Measurements from ENCODE around the gene P2RY14.

DNA sequence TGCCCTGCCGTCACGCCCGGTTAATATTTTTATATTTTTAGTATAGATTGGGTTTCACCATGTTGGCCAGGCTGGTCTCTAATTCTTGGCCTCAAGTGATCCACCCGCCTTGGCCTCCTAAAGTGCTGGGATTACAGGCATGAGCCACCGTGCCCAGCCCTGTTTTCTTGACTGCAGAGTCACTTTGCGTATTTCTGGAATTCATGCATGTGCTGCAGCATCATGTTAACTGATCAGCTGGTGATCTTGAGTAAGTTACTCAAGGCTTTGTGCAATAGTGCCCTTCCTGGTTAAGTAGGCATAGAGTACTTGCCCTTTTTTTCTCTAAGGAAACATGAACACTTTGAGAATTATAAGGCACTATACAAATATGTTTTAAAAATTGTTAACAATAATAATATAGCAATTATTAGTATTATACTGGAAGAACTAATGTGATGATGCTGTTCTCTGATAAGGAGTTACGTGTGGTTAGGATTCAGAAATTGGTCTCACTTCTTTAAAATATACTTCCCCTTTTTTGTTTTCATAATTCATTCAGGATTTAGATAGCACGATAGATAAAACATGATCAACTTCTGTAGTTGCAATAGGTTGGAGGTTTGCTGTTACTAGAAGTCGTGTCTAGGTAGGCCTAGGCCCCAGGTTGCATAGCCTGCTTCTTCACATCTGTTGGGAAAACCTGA is 108.9 kb downstream of the P2RY14 start:
- TF ChIP-seq, protein P1, sequence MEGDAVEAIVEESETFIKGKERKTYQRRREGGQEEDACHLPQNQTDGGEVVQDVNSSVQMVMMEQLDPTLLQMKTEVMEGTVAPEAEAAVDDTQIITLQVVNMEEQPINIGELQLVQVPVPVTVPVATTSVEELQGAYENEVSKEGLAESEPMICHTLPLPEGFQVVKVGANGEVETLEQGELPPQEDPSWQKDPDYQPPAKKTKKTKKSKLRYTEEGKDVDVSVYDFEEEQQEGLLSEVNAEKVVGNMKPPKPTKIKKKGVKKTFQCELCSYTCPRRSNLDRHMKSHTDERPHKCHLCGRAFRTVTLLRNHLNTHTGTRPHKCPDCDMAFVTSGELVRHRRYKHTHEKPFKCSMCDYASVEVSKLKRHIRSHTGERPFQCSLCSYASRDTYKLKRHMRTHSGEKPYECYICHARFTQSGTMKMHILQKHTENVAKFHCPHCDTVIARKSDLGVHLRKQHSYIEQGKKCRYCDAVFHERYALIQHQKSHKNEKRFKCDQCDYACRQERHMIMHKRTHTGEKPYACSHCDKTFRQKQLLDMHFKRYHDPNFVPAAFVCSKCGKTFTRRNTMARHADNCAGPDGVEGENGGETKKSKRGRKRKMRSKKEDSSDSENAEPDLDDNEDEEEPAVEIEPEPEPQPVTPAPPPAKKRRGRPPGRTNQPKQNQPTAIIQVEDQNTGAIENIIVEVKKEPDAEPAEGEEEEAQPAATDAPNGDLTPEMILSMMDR (conservative IDR thresholded peaks at IDR 0.05; ENCODE audit: low read length): no peak
- no peak for TF ChIP-seq EZH2phosphoT487 (IDR thresholded peaks at IDR 0.05; ENCODE audit: borderline replicate concordance)

All from Loucy (cell line).